GM21515 (cell line): ENCODE measurements around the gene PLK1.

Experiments used
- ATAC-seq: cut with Tn5 transposase; IDR thresholded peaks from one replicate; pipeline ENCODE4 v1.9.1; 2021; ENCODE audit not compliant: unreplicated experiment

The PLK1 gene

DNA sequence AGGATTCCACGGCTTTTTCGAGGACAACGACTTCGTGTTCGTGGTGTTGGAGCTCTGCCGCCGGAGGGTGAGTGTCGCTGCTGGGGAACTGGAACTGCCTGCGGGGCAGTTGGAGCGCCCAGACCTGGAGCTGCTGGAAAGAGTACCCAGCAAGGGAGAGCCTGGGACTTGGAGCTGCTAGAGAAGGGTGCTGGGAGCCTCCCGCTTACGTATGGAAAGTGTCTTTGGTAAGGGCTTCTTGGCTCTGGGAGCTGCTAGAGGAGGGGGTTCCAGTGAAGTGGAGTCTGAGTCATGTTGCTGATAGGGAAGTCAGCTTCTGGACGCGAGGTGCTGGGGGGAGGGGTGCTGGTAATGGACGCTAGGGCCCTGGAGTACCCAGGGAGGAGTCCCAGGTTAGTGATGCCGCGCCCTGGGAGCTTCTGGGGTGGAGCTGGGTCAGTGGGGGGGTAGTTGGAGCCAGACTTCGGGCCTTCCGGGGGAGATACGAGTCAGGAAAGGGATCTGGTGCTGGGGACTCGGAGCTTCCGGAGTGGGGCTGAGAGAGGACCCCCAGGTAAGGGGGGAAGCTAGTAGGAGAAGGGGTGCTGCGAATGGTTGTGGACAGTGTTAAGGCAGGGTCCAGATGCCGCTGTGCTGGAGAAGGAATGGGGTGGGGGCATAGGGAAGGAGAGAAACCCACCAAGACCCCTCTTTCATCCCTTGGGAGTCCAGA lies 741 bp downstream of the PLK1 start:
- no peak for ATAC-seq

GRCh38 chr16:23679986-23680336 lies 1.3 kb downstream of the PLK1 start:
- no peak for ATAC-seq

- no peak for ATAC-seq
Measured at GRCh38 chr16:23682181-23682580, 3.5 kb downstream of the PLK1 start.

- ATAC-seq, result no peak
Measured at GRCh38 chr16:23683487-23683886, 4.8 kb downstream of the PLK1 start.

DNA sequence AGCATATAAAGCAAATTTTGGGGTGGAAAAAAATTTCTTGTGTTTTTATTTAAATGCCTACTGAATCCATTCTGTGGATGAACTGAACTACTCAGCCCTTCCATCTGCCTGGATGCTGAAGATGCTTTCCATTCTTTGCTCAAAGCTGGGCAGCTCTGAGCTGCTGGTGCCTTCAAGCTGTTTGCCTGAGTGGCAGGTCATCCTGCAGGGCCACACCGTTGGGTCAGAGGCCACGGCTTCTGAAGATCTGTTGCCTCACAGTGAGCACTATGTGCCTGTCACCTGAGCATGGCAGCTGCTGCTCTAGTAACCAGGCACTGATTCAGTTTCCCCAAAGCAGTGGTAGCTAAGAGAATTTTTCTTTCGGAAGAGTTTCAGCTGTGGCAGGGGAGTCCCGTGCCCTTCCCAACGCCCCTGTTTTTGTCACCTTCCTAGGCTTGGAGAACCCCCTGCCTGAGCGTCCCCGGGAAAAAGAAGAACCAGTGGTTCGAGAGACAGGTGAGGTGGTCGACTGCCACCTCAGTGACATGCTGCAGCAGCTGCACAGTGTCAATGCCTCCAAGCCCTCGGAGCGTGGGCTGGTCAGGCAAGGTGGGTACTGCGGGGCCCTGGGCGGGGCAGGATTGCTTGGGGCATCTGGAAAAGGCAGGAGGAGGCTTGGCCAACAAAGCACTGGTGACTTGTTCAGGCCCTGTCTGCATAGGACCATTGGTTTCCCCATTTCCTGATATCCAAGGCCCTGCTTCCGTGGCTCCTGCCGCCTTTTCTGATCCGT lies 8.5 kb downstream of the PLK1 start:
- no peak for ATAC-seq

GRCh38 chr16:23689442-23690187 lies 10.9 kb downstream of the PLK1 start:
- ATAC-seq, result no peak

DNA sequence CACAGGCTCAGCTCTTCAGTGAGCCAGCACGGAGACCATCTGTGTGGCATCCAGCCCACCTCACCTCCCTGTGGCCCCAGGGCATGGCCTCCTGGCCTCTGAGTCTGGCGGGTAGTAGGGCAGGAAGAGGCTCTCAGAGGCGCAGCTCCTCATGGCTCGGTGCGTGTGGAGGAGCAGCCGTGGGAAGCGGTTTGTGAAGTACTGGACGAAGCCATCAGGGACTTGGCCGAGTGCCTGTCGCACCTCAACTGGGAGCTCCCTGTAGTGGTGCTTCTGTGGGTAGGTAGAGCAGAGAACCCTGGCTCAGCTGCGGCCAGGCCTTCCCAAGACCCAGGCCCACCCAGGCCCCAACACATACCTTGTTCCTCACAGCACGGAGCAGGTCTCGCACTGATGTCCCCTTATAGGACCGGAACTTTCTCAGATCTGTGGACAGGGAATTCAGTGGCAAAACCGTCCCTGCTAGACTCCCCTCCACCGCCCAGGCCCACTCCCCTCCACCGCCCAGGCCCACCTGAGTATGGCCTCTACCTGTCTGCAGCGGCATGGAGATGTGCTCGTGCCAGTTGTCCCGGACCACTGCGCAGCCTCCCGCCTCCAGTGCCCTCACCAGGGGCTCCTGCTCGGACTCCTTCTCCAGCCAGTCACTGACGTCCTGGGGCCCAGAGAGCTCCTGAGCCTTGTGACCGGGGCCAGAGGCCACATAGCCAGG lies 12.2 kb downstream of the PLK1 start:
- ATAC-seq, result no peak

- ATAC-seq, result no peak
Measured at GRCh38 chr16:23691483-23692189, 12.9 kb downstream of the PLK1 start.

DNA sequence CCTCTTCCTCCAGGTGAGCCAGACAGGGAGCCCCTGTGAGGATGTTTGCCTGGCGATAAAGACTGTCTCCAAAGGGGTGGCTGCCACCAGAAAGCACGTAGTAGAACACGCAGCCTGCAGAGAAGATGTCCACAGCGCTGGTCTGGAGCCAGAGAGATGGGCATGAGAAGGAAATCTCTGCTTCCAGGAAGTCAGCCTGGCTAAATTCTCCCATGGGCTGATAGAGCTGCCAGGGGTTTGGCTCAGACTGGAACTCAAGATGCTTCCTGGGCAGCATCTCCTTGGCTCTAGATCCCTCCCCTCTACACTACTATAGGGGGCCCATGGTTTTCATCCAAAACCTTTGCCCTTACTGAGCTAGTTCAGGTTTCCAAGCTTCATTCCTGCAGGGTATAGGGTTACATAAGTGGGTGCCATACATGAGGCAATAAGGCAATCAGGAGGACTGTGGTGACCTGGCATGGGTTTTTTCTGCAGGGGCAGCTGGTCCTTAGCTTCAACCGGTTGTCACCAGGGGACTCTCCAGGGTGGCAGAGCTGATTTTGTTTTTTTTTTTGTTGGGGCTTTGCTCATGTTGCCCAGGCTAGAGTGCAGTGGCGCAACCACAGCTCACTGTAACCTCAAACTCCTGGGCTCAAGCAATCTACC lies 13.6 kb downstream of the PLK1 start:
- no peak for ATAC-seq

GRCh38 chr16:23694265-23694643 lies 15.6 kb downstream of the PLK1 start:
- ATAC-seq, result no peak

- ATAC-seq, result no peak
Measured at GRCh38 chr16:23694644-23695373, 16.1 kb downstream of the PLK1 start.

- ATAC-seq, result no peak
Measured at GRCh38 chr16:23695756-23696155, 17.1 kb downstream of the PLK1 start.

DNA sequence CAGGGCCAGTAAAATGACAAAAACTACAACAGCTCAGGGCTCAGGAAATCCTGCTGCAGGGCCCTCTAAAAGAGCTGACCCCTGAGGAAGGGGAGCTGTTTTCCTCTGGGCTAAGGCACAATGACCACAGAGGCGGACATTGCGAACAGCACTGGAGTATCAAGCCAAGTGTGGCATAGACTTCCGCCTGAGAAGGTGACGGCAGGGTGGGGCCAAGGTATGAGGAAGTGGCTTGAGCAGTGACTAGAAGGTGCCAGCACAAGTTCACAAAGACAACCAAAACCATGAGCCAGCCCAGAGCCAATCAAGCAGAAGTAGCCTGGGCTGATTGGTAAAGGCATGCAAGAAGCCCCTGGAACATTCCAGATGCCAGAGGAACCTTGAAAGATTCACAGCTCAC lies 20.4 kb downstream of the PLK1 start:
- ATAC-seq, result no peak

GRCh38 chr16:23700093-23700492 lies 21.4 kb downstream of the PLK1 start:
- no peak for ATAC-seq

DNA sequence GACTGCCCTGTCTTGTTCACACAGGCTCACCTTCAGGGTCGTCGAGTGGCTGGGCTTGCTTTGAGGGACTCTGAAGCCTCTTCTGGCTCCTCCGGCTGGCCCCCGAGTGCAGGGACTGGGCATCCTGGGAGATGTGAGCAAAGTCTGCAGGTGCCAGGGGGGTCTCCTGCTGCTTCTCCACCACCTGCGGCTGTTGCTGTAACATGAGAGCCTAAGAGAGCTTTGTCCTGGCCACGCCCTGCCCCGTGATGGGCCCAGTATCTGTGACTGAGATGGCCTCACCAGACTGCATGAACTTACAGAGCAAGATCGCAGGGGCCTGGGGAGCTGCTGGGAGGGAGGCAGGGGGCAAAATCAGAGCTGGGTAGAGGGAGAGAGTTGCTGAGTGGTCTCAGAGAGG lies 21.8 kb downstream of the PLK1 start:
- ATAC-seq, result no peak

DNA sequence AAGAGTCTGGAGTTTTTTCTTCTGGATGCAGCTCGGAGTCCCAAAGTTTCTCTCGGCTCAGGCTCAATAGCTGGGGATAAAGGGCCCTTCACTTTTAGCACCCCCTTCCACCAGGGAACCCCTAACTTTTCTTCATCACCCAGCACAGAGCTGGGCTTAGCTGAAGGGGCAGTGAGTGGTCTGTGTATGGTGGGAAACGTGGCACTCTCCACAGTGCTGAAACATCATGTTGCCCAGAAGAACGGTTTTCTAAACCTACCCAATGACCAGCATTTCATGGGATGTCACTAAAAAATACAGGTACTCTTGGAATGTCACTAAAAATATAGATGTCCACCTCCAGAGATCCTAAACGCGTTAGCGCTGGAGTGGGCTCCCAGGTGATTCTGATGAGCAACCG lies 22.4 kb downstream of the PLK1 start:
- no peak for ATAC-seq

GRCh38 chr16:23702951-23703350 lies 24.3 kb downstream of the PLK1 start:
- no peak for ATAC-seq

- ATAC-seq, result no peak
Measured at GRCh38 chr16:23704772-23705516, 26.3 kb downstream of the PLK1 start.

- no peak for ATAC-seq
Measured at GRCh38 chr16:23705517-23705902, 26.8 kb downstream of the PLK1 start.
